Sigmoid colon (tissue), 7 donors: ENCODE data around the gene SMAD3. TPM values are rescaled to one million over a fixed set of nuclear protein-coding genes. Genes with fewer than 3 reads are reported as not detected.

Experiments
- DNase-seq: peaks from one replicate; pipeline ENCODE4 v3.0.0-alpha.2; 2019
- H3K27ac ChIP-seq, 4 donors: fragments of 200-600 bp; sonication (generic); one replicate each; pipeline ENCODE4 v1.5.1; 2016 to 2019; ENCODE audit warnings: mild to moderate bottlenecking in 1 of 4
- H3K27me3 ChIP-seq, 3 donors: fragments of 200-600 bp; sonication (generic); one replicate each; pipeline ENCODE4 v1.5.1; 2019; ENCODE audit warnings: mild to moderate bottlenecking in 1 of 3
- H3K36me3 ChIP-seq, 4 donors: fragments of 200-600 bp; sonication (generic); one replicate each; pipeline ENCODE4 v1.5.1; 2016 to 2019
- H3K4me1 ChIP-seq, 4 donors: fragments of 200-600 bp; sonication (generic); one replicate each; pipeline ENCODE4 v1.5.1; 2017 to 2019
- H3K4me3 ChIP-seq, 4 donors: fragments of 200-600 bp; sonication (generic); one replicate each; pipeline ENCODE4 v1.5.1; 2017 to 2019; ENCODE audit warnings: mild to moderate bottlenecking in 2 of 4, moderate library complexity in 1 of 4
- H3K9me3 ChIP-seq, 4 donors: fragments of 200-600 bp in 3 of 4; sonication (generic) in 3 of 4; one replicate each; pipeline versions ENCODE4 v1.5.1 to v1.6.1; 2013 to 2019
- CTCF ChIP-seq, 4 experiments: fragments of 450-650 bp in 3 of 4; fragments of 200-600 bp in 1 of 4; IDR thresholded peaks; one replicate each; pipeline ENCODE4 v1.5.1; 2016 to 2019; ENCODE audit warnings: antibody characterized with exemption in 4 of 4, mild to moderate bottlenecking in 3 of 4, moderate library complexity in 2 of 4
- EP300 ChIP-seq, 4 donors: sonication (generic); formaldehyde crosslinking; IDR thresholded peaks; one replicate each; pipeline ENCODE4 v1.6.1; 2017; ENCODE audit warnings: antibody characterized with exemption in 4 of 4
- POLR2A ChIP-seq, 2 donors: fragments of 450-650 bp; IDR thresholded peaks; one replicate each; pipeline ENCODE4 v1.6.1; 2016; ENCODE audit warnings: antibody characterized with exemption in 2 of 2, mild to moderate bottlenecking in 2 of 2, moderate library complexity in 2 of 2
- POLR2AphosphoS5 ChIP-seq, 4 donors: sonication (generic); formaldehyde crosslinking; IDR thresholded peaks; one replicate each; pipeline ENCODE4 v1.6.1; 2017; ENCODE audit warnings: antibody characterized with exemption in 4 of 4
- WGBS, 2 donors: extraction: QIAGEN DNeasy Blood & Tissue Kit; methylation state at CpG; one replicate each; pipeline ENCODE4 v1.1.7; 2013; 5-methylcytosine and 5-hydroxymethylcytosine counted together
- intact Hi-C: fragments of 100-400 bp; cut with DNase I; formaldehyde crosslinking; loops from one replicate; pipeline ENCODE4 v1.15.1; 2023
- polyA plus RNA-seq, 3 donors: library from polyadenylated mRNA; stranded (reverse); fragments of 200-250 nt; gene quantifications; one replicate each; pipeline ENCODE4 v1.2.3, GENCODE V29; 2013
- total RNA-seq, 4 donors: library from RNA; depleted of rRNA; stranded (reverse); fragments of >200 nt; gene quantifications; one replicate each; pipeline ENCODE4 v1.1.0, GENCODE V29; 2016
- donor health status: healthy with polysubstance abuse.
- donor health status: Bipolar disorder and iron deficiency.
- donor health status: healthy.

SMAD3 gene
- total and polyA plus RNA-seq, 7 donors = 12.5 to 28.2 (median 18.4) TPM

DNA sequence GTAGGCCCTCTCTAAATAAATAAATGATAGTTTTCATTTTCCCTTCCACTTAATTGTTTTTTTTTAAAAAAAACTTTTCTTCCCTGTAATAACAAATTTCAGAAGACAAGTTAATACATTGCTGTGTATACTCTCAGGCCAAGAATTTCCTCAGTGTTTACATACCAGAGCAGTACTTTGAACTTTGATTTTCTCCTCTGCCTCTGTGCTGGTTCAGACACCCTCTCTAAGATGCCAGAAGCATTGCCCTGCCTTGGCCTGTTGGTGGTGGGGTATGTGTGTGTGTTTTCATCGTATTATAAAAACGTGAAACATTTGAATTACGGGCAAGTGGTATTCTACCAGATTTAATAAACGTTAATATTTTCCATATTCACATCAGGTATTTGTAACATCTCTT lies 70.1 kb downstream of the SMAD3 start:
- no peaks in the 10 kb centered on the region for H3K36me3 ChIP-seq
- no peak overlapping the region for H3K4me3 ChIP-seq
- peak; percentile 63 for DNase-seq
- no peaks in the 10 kb centered on the region for H3K9me3 ChIP-seq
- peaks cover 0 to 98% (median 96%) of the 10 kb centered on the region in 4 donors for H3K4me1 ChIP-seq
- TF ChIP-seq POLR2AphosphoS5 (IDR thresholded peaks at IDR 0.05) (peak in 3 of 4 donors; percentile 35 to 67 (median 65)), POLR2A (IDR thresholded peaks at IDR 0.05) (no peak), CTCF (IDR thresholded peaks at IDR 0.05) (peak in 2 of 4 experiments; percentile 9 to 29), EP300 (IDR thresholded peaks at IDR 0.05) (peak in 1 of 4 donors; percentile 8)
- 7 to 55% methylated on average over 4 of the region's 4 CpGs for WGBS, 2 donors
- intact Hi-C loops = loop anchor here (5.0 kb wide), 1 partner anchor 117 kb away; the partner anchor contains the start of genes AAGAB and IQCH
- H3K27ac ChIP-seq = peak overlapping the region; percentile 79 to 85 (median 84)
- no peaks in the 10 kb centered on the region for H3K27me3 ChIP-seq

- H3K27ac ChIP-seq = peak overlapping the region; percentile 69 to 85 (median 82)
- 87 to 91% methylated on average over 3 of the region's 3 CpGs for WGBS, 2 donors
- peak; percentile 51 for DNase-seq
- intact Hi-C loops = loop anchor here (5.0 kb wide), 1 partner anchor 115 kb away; the partner anchor contains the start of genes AAGAB and IQCH
- peaks cover 0 to 98% (median 97%) of the 10 kb centered on the region in 4 donors for H3K4me1 ChIP-seq
- H3K27me3 ChIP-seq = no peaks in the 10 kb centered on the region
- H3K36me3 ChIP-seq = no peaks in the 10 kb centered on the region
- no peak for TF ChIP-seq POLR2AphosphoS5 (IDR thresholded peaks at IDR 0.05)
- TF ChIP-seq EP300 (IDR thresholded peaks at IDR 0.05) = no peak
- no peak for TF ChIP-seq POLR2A (IDR thresholded peaks at IDR 0.05)
- no peak for TF ChIP-seq CTCF (IDR thresholded peaks at IDR 0.05)
- no peaks in the 10 kb centered on the region for H3K9me3 ChIP-seq
- no peak overlapping the region for H3K4me3 ChIP-seq
These were observed 71.4 kb downstream of the SMAD3 start for GRCh38 chr15:67136802-67137201.

GRCh38 chr15:67137319-67137718 lies 71.9 kb downstream of the SMAD3 start:
- intact Hi-C loops = loop anchor here (5.0 kb wide), 1 partner anchor 115 kb away; the partner anchor contains the start of genes AAGAB and IQCH
- peak overlapping the region; percentile 69 to 85 (median 82) for H3K27ac ChIP-seq
- H3K27me3 ChIP-seq = no peaks in the 10 kb centered on the region
- DNase-seq = no peak
- TF ChIP-seq CTCF (IDR thresholded peaks at IDR 0.05) = no peak
- TF ChIP-seq EP300 (IDR thresholded peaks at IDR 0.05) = no peak
- TF ChIP-seq POLR2AphosphoS5 (IDR thresholded peaks at IDR 0.05) = no peak
- no peak for TF ChIP-seq POLR2A (IDR thresholded peaks at IDR 0.05)
- no peaks in the 10 kb centered on the region for H3K9me3 ChIP-seq
- WGBS, 2 donors = 93 to 98% methylated on average over 1 of the region's 1 CpG
- H3K36me3 ChIP-seq = no peaks in the 10 kb centered on the region
- peaks cover 0 to 100% (median 97%) of the 10 kb centered on the region in 4 donors for H3K4me1 ChIP-seq
- H3K4me3 ChIP-seq = no peak overlapping the region

GRCh38 chr15:67137951-67138848 lies 72.8 kb downstream of the SMAD3 start:
- H3K27me3 ChIP-seq = no peaks in the 10 kb centered on the region
- intact Hi-C loops = loop anchor here (5.0 kb wide), 1 partner anchor 114 kb away; the partner anchor contains the start of genes AAGAB and IQCH
- no peaks in the 10 kb centered on the region for H3K36me3 ChIP-seq
- peak overlapping the region in 2 of 4 donors; percentile 2 to 14 for H3K4me3 ChIP-seq
- no peaks in the 10 kb centered on the region for H3K9me3 ChIP-seq
- peak; percentile 69 for DNase-seq
- peak overlapping the region; percentile 69 to 85 (median 82) for H3K27ac ChIP-seq
- H3K4me1 ChIP-seq = peaks cover 0 to 100% (median 99%) of the 10 kb centered on the region in 4 donors
- 75 to 87% methylated on average over 17 of the region's 17 CpGs for WGBS, 2 donors
- TF ChIP-seq EP300 (IDR thresholded peaks at IDR 0.05) (no peak), POLR2A (IDR thresholded peaks at IDR 0.05) (no peak), POLR2AphosphoS5 (IDR thresholded peaks at IDR 0.05) (peak in 1 of 4 donors; percentile 7), CTCF (IDR thresholded peaks at IDR 0.05) (no peak)
